ENCODE data around the gene IGSF23. TPM values are rescaled to one million over a fixed set of nuclear protein-coding genes. Genes with fewer than 3 reads are reported as not detected.

The IGSF23 gene
- total and polyA plus RNA-seq, 2 of the 13 experiments (the other 11 are each of a cell fraction or from before 2014, with no cell fraction given): 2.3 to 8.8 TPM

DNA sequence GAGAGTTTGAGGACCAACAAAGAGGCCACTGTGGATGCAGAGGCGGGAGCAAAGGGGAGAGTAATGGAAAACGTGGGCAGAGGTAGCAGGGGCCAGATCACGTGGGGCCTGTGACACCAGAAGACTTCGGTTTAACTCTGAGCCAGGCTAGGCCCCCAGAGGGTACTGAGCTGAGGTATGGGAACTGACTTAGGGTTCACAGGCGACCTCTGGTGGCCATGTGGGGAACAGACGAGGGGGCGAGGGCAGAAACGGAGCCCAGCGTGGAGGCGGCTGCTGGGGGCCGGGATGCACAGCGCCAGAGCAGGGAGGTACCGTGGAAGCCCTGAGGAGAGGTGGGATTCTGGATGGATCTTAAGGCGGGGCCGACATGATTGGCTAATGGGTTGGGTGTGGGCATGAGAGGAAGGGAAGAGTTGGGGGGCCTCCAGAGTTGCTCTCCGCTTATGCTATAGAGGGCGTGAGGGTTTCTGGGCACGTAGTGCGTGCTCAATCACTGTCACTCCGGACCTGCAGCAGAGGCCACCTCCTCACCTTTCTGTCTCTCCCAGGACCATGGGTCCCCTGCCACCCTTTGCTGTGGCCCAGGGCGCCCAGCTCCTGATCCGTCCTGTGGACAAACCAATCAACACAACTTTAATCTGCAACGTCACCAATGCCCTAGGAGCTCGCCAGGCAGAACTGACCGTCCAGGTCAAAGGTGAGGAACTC is 44.0 kb downstream of the IGSF23 start (continued):
- TF ChIP-seq, protein P1, sequence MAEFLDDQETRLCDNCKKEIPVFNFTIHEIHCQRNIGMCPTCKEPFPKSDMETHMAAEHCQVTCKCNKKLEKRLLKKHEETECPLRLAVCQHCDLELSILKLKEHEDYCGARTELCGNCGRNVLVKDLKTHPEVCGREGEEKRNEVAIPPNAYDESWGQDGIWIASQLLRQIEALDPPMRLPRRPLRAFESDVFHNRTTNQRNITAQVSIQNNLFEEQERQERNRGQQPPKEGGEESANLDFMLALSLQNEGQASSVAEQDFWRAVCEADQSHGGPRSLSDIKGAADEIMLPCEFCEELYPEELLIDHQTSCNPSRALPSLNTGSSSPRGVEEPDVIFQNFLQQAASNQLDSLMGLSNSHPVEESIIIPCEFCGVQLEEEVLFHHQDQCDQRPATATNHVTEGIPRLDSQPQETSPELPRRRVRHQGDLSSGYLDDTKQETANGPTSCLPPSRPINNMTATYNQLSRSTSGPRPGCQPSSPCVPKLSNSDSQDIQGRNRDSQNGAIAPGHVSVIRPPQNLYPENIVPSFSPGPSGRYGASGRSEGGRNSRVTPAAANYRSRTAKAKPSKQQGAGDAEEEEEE (CRISPR knock-in tag; IDR thresholded peaks at IDR 0.05; ENCODE audit: borderline replicate concordance): no peak
- no peak for TF ChIP-seq ZBTB3 (CRISPR knock-in tag; IDR thresholded peaks at IDR 0.05; ENCODE audit: borderline replicate concordance, low read depth)
- TF ChIP-seq SKI (IDR thresholded peaks at IDR 0.05; ENCODE audit: partially characterized antibody): no peak
- no peak for TF ChIP-seq CEBPZ (IDR thresholded peaks at IDR 0.05; ENCODE audit: low read length)
- no peak for TF ChIP-seq RXRB (CRISPR knock-in tag; IDR thresholded peaks at IDR 0.05; ENCODE audit: borderline replicate concordance)
- no peak for TF ChIP-seq HOXA9 (CRISPR knock-in tag; IDR thresholded peaks at IDR 0.05; ENCODE audit: borderline replicate concordance)
- TF ChIP-seq PITX1 (CRISPR knock-in tag; IDR thresholded peaks at IDR 0.05): no peak
- peak; percentile 86 for TF ChIP-seq RAD21 (CRISPR knock-in tag; IDR thresholded peaks at IDR 0.05)
- no peak for TF ChIP-seq NR2F6 (IDR thresholded peaks at IDR 0.05)
- TF ChIP-seq NR2F6 (CRISPR knock-in tag; IDR thresholded peaks at IDR 0.05): no peak
- TF ChIP-seq JUND (CRISPR knock-in tag; IDR thresholded peaks at IDR 0.05): no peak
- no peak for TF ChIP-seq ZNF407 (CRISPR knock-in tag; IDR thresholded peaks at IDR 0.05; ENCODE audit: not compliant biosample characterization)
- TF ChIP-seq PHF8 (CRISPR knock-in tag; IDR thresholded peaks at IDR 0.05): no peak
- TF ChIP-seq GLI4 (CRISPR knock-in tag; IDR thresholded peaks at IDR 0.05; ENCODE audit: borderline replicate concordance): no peak
- no peak for TF ChIP-seq ARNTL (CRISPR knock-in tag; IDR thresholded peaks at IDR 0.05)
